ENCODE data around the gene RSPO3.

DNA sequence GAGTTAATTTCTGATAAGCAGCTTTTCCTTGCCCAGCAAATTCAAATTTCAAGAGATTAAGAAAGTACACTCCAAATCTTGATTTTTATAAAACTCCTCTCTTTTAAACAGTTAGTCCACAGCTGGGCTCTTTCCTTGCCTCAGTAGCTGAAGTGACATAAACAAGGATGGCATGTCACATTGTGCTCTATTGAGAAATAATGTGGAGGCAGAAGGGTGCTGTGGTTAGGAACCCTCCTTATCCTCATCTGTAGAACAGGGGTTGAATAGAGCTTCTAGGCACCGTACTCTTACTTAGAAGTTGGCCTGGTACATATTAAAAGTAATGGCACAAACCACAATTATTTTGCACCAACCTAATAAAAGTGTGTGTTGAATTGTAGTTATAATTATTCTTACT lies 70.3 kb downstream of the RSPO3 start:
- TF ChIP-seq, protein P1, sequence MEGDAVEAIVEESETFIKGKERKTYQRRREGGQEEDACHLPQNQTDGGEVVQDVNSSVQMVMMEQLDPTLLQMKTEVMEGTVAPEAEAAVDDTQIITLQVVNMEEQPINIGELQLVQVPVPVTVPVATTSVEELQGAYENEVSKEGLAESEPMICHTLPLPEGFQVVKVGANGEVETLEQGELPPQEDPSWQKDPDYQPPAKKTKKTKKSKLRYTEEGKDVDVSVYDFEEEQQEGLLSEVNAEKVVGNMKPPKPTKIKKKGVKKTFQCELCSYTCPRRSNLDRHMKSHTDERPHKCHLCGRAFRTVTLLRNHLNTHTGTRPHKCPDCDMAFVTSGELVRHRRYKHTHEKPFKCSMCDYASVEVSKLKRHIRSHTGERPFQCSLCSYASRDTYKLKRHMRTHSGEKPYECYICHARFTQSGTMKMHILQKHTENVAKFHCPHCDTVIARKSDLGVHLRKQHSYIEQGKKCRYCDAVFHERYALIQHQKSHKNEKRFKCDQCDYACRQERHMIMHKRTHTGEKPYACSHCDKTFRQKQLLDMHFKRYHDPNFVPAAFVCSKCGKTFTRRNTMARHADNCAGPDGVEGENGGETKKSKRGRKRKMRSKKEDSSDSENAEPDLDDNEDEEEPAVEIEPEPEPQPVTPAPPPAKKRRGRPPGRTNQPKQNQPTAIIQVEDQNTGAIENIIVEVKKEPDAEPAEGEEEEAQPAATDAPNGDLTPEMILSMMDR (IDR thresholded peaks at IDR 0.05 in 2 of 3, conservative IDR thresholded peaks at IDR 0.05 in 1 of 3; ENCODE audit: insufficient read depth in 2 of 3, low read depth in 1 of 3, low read length in 3 of 3) = no peak
- no peak for TF ChIP-seq SMC3 (conservative IDR thresholded peaks at IDR 0.05; ENCODE audit: insufficient read depth, low read depth, low read length)

Measured in K562 (cell line).